ENCODE measurements around the gene COL4A2. TPM values are rescaled to one million over a fixed set of nuclear protein-coding genes. Genes with fewer than 3 reads are reported as not detected.

COL4A2 gene
- total and polyA plus RNA-seq, 4 donors = 8.0 to 45.2 (median 40.3) TPM

GRCh38 chr13:110471156-110471832 is 164.2 kb downstream of the COL4A2 start:
- H3K27ac ChIP-seq (ENCODE audit: low read depth in 1 of 2, low read length in 2 of 2) = peak overlapping the region; percentile 2 to 14
- TF ChIP-seq ZBTB33 (IDR thresholded peaks at IDR 0.05) (no peak), REST (IDR thresholded peaks at IDR 0.05) (no peak), RXRA (IDR thresholded peaks at IDR 0.05) (no peak), TAF1 (conservative IDR thresholded peaks at IDR 0.05) (no peak), JUND (IDR thresholded peaks at IDR 0.05) (no peak), YY1 (IDR thresholded peaks at IDR 0.05) (no peak)
- DNase-seq (ENCODE audit: low spot score) = no peak
- H3K9me3 ChIP-seq (ENCODE audit: control insufficient read depth in 4 of 4, low read length in 3 of 4) = no peaks in the 10 kb centered on the region
- H3K36me3 ChIP-seq (ENCODE audit: control insufficient read depth in 4 of 4, insufficient read depth in 3 of 4, low read depth in 1 of 4, low read length in 3 of 4) = peaks cover 0 to 2% (median 0%) of the 10 kb centered on the region in 4 donors
- 79% methylated on average over 14 of the region's 14 CpGs for WGBS
- no peaks in the 10 kb centered on the region for H3K27me3 ChIP-seq (ENCODE audit: control insufficient read depth in 4 of 4, insufficient read depth in 4 of 4, low read length in 3 of 4)
- H3K9ac ChIP-seq (ENCODE audit: low read depth in 1 of 2, low read length in 2 of 2) = no peak overlapping the region
- peaks cover 0 to 5% (median 0%) of the 10 kb centered on the region in 4 donors for H3K4me1 ChIP-seq (ENCODE audit: control insufficient read depth in 4 of 4, insufficient read depth in 4 of 4, low read length in 3 of 4)
- H3K4me3 ChIP-seq (ENCODE audit: low read depth in 1 of 3, low read length in 3 of 3) = no peak overlapping the region

- Histone ChIP-seq H3K9me3 (ENCODE audit: control insufficient read depth in 4 of 4, low read length in 3 of 4) (no peaks in the 10 kb centered on the region), H3K4me3 (ENCODE audit: low read depth in 1 of 3, low read length in 3 of 3) (no peak overlapping the region), H3K4me1 (ENCODE audit: control insufficient read depth in 4 of 4, insufficient read depth in 4 of 4, low read length in 3 of 4) (peaks cover 0 to 5% (median 0%) of the 10 kb centered on the region in 4 donors), H3K9ac (ENCODE audit: low read depth in 1 of 2, low read length in 2 of 2) (no peak overlapping the region), H3K27me3 (ENCODE audit: control insufficient read depth in 4 of 4, insufficient read depth in 4 of 4, low read length in 3 of 4) (no peaks in the 10 kb centered on the region), H3K27ac (ENCODE audit: low read depth in 1 of 2, low read length in 2 of 2) (peak overlapping the region; percentile 2 to 14), H3K36me3 (ENCODE audit: control insufficient read depth in 4 of 4, insufficient read depth in 3 of 4, low read depth in 1 of 4, low read length in 3 of 4) (peaks cover 0 to 2% (median 0%) of the 10 kb centered on the region in 4 donors)
- WGBS = 67% methylated on average over 7 of the region's 7 CpGs
- DNase-seq (ENCODE audit: low spot score) = no peak
- no peak for TF ChIP-seq SP1 (IDR thresholded peaks at IDR 0.05)
- no peak for TF ChIP-seq REST (IDR thresholded peaks at IDR 0.05)
- no peak for TF ChIP-seq MAX (IDR thresholded peaks at IDR 0.05)
- peak; percentile 59 to 74 for TF ChIP-seq RXRA (IDR thresholded peaks at IDR 0.05)
- no peak for TF ChIP-seq ZBTB33 (IDR thresholded peaks at IDR 0.05)
- no peak for TF ChIP-seq ATF3 (IDR thresholded peaks at IDR 0.05)
- TF ChIP-seq NR2F2 (IDR thresholded peaks at IDR 0.05) = peak; percentile 69
- TF ChIP-seq GABPA (IDR thresholded peaks at IDR 0.05 in 1 of 2, conservative IDR thresholded peaks at IDR 0.05 in 1 of 2) = no peak
- peak in 1 of 2 donors; percentile 20 for TF ChIP-seq JUND (IDR thresholded peaks at IDR 0.05)
- TF ChIP-seq RAD21 (IDR thresholded peaks at IDR 0.05) = no peak
- no peak for TF ChIP-seq FOXA1 (IDR thresholded peaks at IDR 0.05)
- TF ChIP-seq HNF4G (IDR thresholded peaks at IDR 0.05) = no peak
- no peak for TF ChIP-seq CTCF (IDR thresholded peaks at IDR 0.05; ENCODE audit: low read depth, low read length, missing input control)
- TF ChIP-seq EGR1 (IDR thresholded peaks at IDR 0.05; ENCODE audit: low read depth in 2 of 2) = no peak
Measured at GRCh38 chr13:110471833-110472162, 164.7 kb downstream of the COL4A2 start.

Data from liver (tissue), 9 donors.